H9 (cell line): Measurements from ENCODE around the gene PFKL. TPM values are rescaled to one million over a fixed set of nuclear protein-coding genes. Genes with fewer than 3 reads are reported as not detected.

ENCODE experiments used
- DNase-seq: peaks from one replicate; pipeline ENCODE4 v3.0.0-alpha.2; 2017
- H2AFZ ChIP-seq: one replicate; pipeline ENCODE4 v1.6.1; 2013; ENCODE audit warnings: mild to moderate bottlenecking, low read length, control low read depth, moderate library complexity
- H2AK5ac ChIP-seq: 2 replicates; pipeline ENCODE4 v1.6.1; 2013; ENCODE audit warnings: low read length, control low read depth, mixed read lengths; ENCODE audit not compliant: insufficient read length
- H2BK120ac ChIP-seq: one replicate; pipeline ENCODE4 v1.6.1; 2013; ENCODE audit warnings: low read depth, mild to moderate bottlenecking, low read length, control low read depth, inconsistent platforms; ENCODE audit not compliant: poor library complexity, severe bottlenecking
- H2BK12ac ChIP-seq: 2 replicates; pipeline ENCODE4 v1.6.1; 2013; ENCODE audit warnings: low read length, control low read depth, mixed read lengths, low read depth; ENCODE audit not compliant: insufficient read length
- H2BK15ac ChIP-seq: 2 replicates; pipeline ENCODE4 v1.6.1; 2013; ENCODE audit warnings: low read depth, low read length, control low read depth
- H2BK20ac ChIP-seq: one replicate; pipeline ENCODE4 v1.6.1; 2013; ENCODE audit warnings: low read depth, mild to moderate bottlenecking, low read length, control low read depth, inconsistent platforms; ENCODE audit not compliant: poor library complexity, severe bottlenecking
- H2BK5ac ChIP-seq: 2 replicates; pipeline ENCODE4 v1.6.1; 2013; ENCODE audit warnings: low read length, control low read depth, mixed read lengths; ENCODE audit not compliant: insufficient read length
- H3K14ac ChIP-seq: 2 replicates; pipeline ENCODE4 v1.6.1; 2013; ENCODE audit warnings: low read length, control low read depth; ENCODE audit not compliant: insufficient read depth
- H3K18ac ChIP-seq: 2 replicates; pipeline ENCODE4 v1.6.1; 2013; ENCODE audit warnings: low read depth, mild to moderate bottlenecking, mixed read lengths, low read length, control low read depth; ENCODE audit not compliant: insufficient read length
- H3K23ac ChIP-seq: 2 replicates; pipeline ENCODE4 v1.6.1; 2013; ENCODE audit warnings: low read length, control low read depth, mixed read lengths, low read depth; ENCODE audit not compliant: insufficient read length
- H3K23me2 ChIP-seq: 2 replicates; pipeline ENCODE4 v1.6.1; 2013; ENCODE audit warnings: low read depth, mild to moderate bottlenecking, mixed read lengths, low read length, control low read depth; ENCODE audit not compliant: insufficient read length, poor library complexity, severe bottlenecking
- H3K27ac ChIP-seq: 2 replicates; pipeline ENCODE4 v1.5.1; 2013; ENCODE audit warnings: low read length, control low read depth, mixed read lengths, low read depth; ENCODE audit not compliant: insufficient read length
- H3K27me3 ChIP-seq: 2 replicates; pipeline ENCODE4 v1.6.1; 2013; ENCODE audit warnings: low read length, control low read depth, inconsistent platforms; ENCODE audit not compliant: insufficient read depth
- H3K4ac ChIP-seq: 2 replicates; pipeline ENCODE4 v1.6.1; 2013; ENCODE audit warnings: low read depth, mild to moderate bottlenecking, control low read depth, inconsistent platforms, low read length, moderate library complexity
- H3K4me1 ChIP-seq: 2 replicates; pipeline ENCODE4 v1.6.1; 2013; ENCODE audit warnings: low read length, control low read depth, inconsistent platforms; ENCODE audit not compliant: insufficient read depth
- H3K4me2 ChIP-seq: 2 replicates; pipeline ENCODE4 v1.6.1; 2013; ENCODE audit warnings: low read length, control low read depth, mixed read lengths; ENCODE audit not compliant: insufficient read length, insufficient read depth
- H3K56ac ChIP-seq: 2 replicates; pipeline ENCODE4 v1.6.1; 2013; ENCODE audit warnings: low read depth, mild to moderate bottlenecking, mixed read lengths, low read length, control low read depth; ENCODE audit not compliant: insufficient read length
- H3K79me1 ChIP-seq: 2 replicates; pipeline ENCODE4 v1.6.1; 2013; ENCODE audit warnings: low read depth, mild to moderate bottlenecking, moderate library complexity, low read length, control low read depth, inconsistent platforms; ENCODE audit not compliant: insufficient read depth, poor library complexity, severe bottlenecking
- H3K79me2 ChIP-seq: 2 replicates; pipeline ENCODE4 v1.6.1; 2013; ENCODE audit warnings: low read length, control low read depth, inconsistent platforms; ENCODE audit not compliant: insufficient read depth
- H3K9ac ChIP-seq: 2 replicates; pipeline ENCODE4 v1.6.1; 2013; ENCODE audit warnings: low read length, control low read depth, mixed read lengths; ENCODE audit not compliant: insufficient read length; ENCODE audit errors: extremely low read depth
- H3K9me3 ChIP-seq: one replicate; pipeline ENCODE4 v1.6.1; 2013; ENCODE audit warnings: low read depth, low read length, inconsistent platforms; ENCODE audit not compliant: control insufficient read depth
- H3T11ph ChIP-seq: one replicate; pipeline ENCODE4 v1.6.1; 2013; ENCODE audit warnings: mild to moderate bottlenecking, low read length, control low read depth, inconsistent platforms
- H4K20me1 ChIP-seq: one replicate; pipeline ENCODE4 v1.6.1; 2013; ENCODE audit not compliant: control insufficient read depth, insufficient read length, insufficient read depth
- H4K5ac ChIP-seq: 2 replicates; pipeline ENCODE4 v1.6.1; 2013; ENCODE audit warnings: low read depth, mild to moderate bottlenecking, mixed read lengths, low read length, control low read depth; ENCODE audit not compliant: insufficient read length
- H4K8ac ChIP-seq: replicated peaks from 2 replicates; pipeline ENCODE4 v1.6.1; 2013; ENCODE audit warnings: low read length, control low read depth, mixed read lengths, low read depth; ENCODE audit not compliant: insufficient read length
- H4K91ac ChIP-seq: 2 replicates; pipeline ENCODE4 v1.6.1; 2013; ENCODE audit warnings: low read depth, mild to moderate bottlenecking, moderate library complexity, mixed read lengths, low read length, control low read depth; ENCODE audit not compliant: insufficient read length
- H3K27ac Mint-ChIP-seq, 3 experiments: 2 replicates in 2 of 3; 3 replicates in 1 of 3; pipeline ENCODE4 v1.8.0; 2020 to 2021; ENCODE audit warnings: mixed read lengths in 3 of 3, mild to moderate bottlenecking in 1 of 3, moderate library complexity in 1 of 3
- H3K27me3 Mint-ChIP-seq: 2 replicates; pipeline ENCODE4 v1.8.0; 2021; ENCODE audit warnings: low read depth, mild to moderate bottlenecking, moderate library complexity, mixed read lengths
- H3K36me3 Mint-ChIP-seq, 3 experiments: 2 replicates in 2 of 3; 3 replicates in 1 of 3; pipeline ENCODE4 v1.8.0; 2020 to 2021; ENCODE audit warnings: low read depth in 3 of 3, mixed read lengths in 3 of 3; ENCODE audit not compliant: insufficient read depth in 1 of 3
- H3K4me1 Mint-ChIP-seq, 2 experiments: 2 replicates each; pipeline ENCODE4 v1.8.0; 2020; ENCODE audit warnings: mixed read lengths in 2 of 2
- H3K4me3 Mint-ChIP-seq, 2 experiments: 2 replicates in 1 of 2; 3 replicates in 1 of 2; pipeline ENCODE4 v1.8.0; 2020 to 2021; ENCODE audit warnings: mild to moderate bottlenecking in 2 of 2, mixed read lengths in 2 of 2, moderate library complexity in 1 of 2
- H3K9me3 Mint-ChIP-seq, 2 experiments: 2 replicates in 1 of 2; 3 replicates in 1 of 2; pipeline ENCODE4 v1.8.0; 2020; ENCODE audit warnings: mild to moderate bottlenecking in 2 of 2, mixed read lengths in 2 of 2, moderate library complexity in 1 of 2
- CTCF ChIP-seq: fragments of 200-600 bp; sonication (generic); conservative IDR thresholded peaks from 3 replicates; pipeline ENCODE4 v1.8.0; 2021; ENCODE audit warnings: antibody characterized with exemption, mild to moderate bottlenecking
- WGBS: extraction: QIAGEN DNeasy Blood & Tissue Kit; methylation state at CpG from one replicate; pipeline ENCODE4 v1.1.7; 2013; ENCODE audit warnings: missing lambda C conversion rate, low lambda C conversion rate, mixed read lengths; ENCODE audit not compliant: insufficient read length; ENCODE audit errors: extremely low coverage; 5-methylcytosine and 5-hydroxymethylcytosine counted together
- total RNA-seq: library from RNA; stranded (reverse); gene quantifications from 2 replicates; pipeline ENCODE4 v1.2.1, GENCODE V29; 2021

The PFKL gene
- total RNA-seq, 1 experiment from 2014 or later = 107 TPM

- Histone ChIP-seq H2BK5ac (no peak overlapping the region), H3K9ac (no peak overlapping the region), H3K79me2 (no peaks in the 10 kb centered on the region), H3K4ac (no peak overlapping the region), H4K20me1 (no peaks in the 10 kb centered on the region), H3K79me1 (no peaks in the 10 kb centered on the region), H3K14ac (no peak overlapping the region), H2BK20ac (no peak overlapping the region), H4K91ac (no peak overlapping the region), H3K9me3 (no peaks in the 10 kb centered on the region), H3K4me2 (no peak overlapping the region), H4K5ac (no peak overlapping the region), H2BK15ac (no peak overlapping the region), H3K18ac (no peak overlapping the region), H2BK12ac (no peak overlapping the region), H4K8ac (no peak overlapping the region), H3K23me2 (no peaks in the 10 kb centered on the region), H3T11ph (no peak overlapping the region), H3K27me3 (no peaks in the 10 kb centered on the region), H3K27ac (no peak overlapping the region), H3K56ac (no peak overlapping the region), H3K23ac (no peak overlapping the region), H2AK5ac (no peak overlapping the region), H2BK120ac (no peak overlapping the region), H3K4me1 (no peaks in the 10 kb centered on the region; the same call in 1 of the 2 replicates), H2AFZ (no peak overlapping the region)
- H3K9me3 Mint-ChIP-seq = no peaks in the 10 kb centered on the region
- WGBS = no CpG with 5 or more reads among the region's 17 CpGs
- H3K27me3 Mint-ChIP-seq = no peaks in the 10 kb centered on the region
- H3K27ac Mint-ChIP-seq = no peak overlapping the region
- DNase-seq = no peak
- H3K36me3 Mint-ChIP-seq = no peaks in the 10 kb centered on the region
- no peak for TF ChIP-seq CTCF
- H3K4me3 Mint-ChIP-seq = no peak overlapping the region
- H3K4me1 Mint-ChIP-seq = peaks cover 5 to 8% of the 10 kb centered on the region in 2 experiments
Observed at GRCh38 chr21:44265734-44266270, 34.1 kb upstream of the PFKL start.
